ENCODE measurements around the gene RSF1.

DNA sequence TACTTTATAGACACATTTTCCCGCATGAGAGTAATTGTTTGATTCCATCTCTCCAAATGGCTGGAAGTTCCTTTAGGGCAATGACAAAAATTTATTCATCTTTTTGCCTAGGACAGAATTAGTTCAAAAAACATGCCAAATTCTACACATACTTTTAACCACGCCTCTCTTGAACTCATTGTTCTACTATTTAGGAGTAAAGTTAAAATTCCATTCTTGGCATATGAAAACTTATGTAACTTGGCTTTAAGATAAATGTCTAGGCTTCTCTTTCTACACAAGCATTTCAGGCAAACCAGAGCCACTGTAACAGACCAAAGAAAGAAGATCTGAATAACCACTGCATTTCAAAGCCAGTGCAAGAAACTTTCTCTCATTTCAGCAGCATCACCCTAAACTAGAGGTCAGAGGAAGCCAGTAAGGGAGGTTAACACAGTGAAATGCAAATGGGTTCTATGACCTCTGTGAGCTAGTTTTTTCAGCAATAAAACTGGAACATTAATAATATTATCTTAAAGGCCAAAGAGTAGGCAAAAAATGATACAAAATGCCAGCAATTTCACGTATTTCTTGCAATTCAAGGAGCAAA lies 73.0 kb downstream of the RSF1 start:
- TF ChIP-seq RAD21 (IDR thresholded peaks at IDR 0.05; ENCODE audit: low read length) (no peak), TAF1 (IDR thresholded peaks at IDR 0.05; ENCODE audit: borderline replicate concordance, low read depth, low read length) (no peak)
- TF ChIP-seq, protein P1, sequence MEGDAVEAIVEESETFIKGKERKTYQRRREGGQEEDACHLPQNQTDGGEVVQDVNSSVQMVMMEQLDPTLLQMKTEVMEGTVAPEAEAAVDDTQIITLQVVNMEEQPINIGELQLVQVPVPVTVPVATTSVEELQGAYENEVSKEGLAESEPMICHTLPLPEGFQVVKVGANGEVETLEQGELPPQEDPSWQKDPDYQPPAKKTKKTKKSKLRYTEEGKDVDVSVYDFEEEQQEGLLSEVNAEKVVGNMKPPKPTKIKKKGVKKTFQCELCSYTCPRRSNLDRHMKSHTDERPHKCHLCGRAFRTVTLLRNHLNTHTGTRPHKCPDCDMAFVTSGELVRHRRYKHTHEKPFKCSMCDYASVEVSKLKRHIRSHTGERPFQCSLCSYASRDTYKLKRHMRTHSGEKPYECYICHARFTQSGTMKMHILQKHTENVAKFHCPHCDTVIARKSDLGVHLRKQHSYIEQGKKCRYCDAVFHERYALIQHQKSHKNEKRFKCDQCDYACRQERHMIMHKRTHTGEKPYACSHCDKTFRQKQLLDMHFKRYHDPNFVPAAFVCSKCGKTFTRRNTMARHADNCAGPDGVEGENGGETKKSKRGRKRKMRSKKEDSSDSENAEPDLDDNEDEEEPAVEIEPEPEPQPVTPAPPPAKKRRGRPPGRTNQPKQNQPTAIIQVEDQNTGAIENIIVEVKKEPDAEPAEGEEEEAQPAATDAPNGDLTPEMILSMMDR (IDR thresholded peaks at IDR 0.05) = no peak

Measured in SK-N-SH (cell line).